ENCODE results near the gene LRG1. TPM values are rescaled to one million over a fixed set of nuclear protein-coding genes. Genes with fewer than 3 reads are reported as not detected.
"Not testable (repeated sequence)": the region's sequence is repeated elsewhere in the genome, so short reads cannot be mapped to it uniquely, and the experiment has no call there.

The LRG1 gene
- total RNA-seq, 2 donors from 2014 or later, result 0.23 to 3.0 TPM

GRCh38 chr19:4578552-4579248, 38.9 kb upstream of the LRG1 start:
- no peak overlapping the region for H3K27ac Mint-ChIP-seq
- H3K9me3 Mint-ChIP-seq, result no peaks in the 10 kb centered on the region
- ATAC-seq (no peak), DNase-seq (ENCODE audit: low spot score in 2 of 2) (no peak)
- peaks cover 0 to 8% of the 10 kb centered on the region in 2 donors for H3K36me3 Mint-ChIP-seq

GRCh38 chr19:4577020-4577782, 37.4 kb upstream of the LRG1 start:
- Mint-ChIP-seq H3K36me3 (peaks cover 0 to 4% of the 10 kb centered on the region in 2 donors), H3K27ac (no peak overlapping the region), H3K9me3 (no peaks in the 10 kb centered on the region)
- DNase-seq (ENCODE audit: low spot score in 2 of 2) (no peak), ATAC-seq (no peak)

- H3K9me3 Mint-ChIP-seq, result no peaks in the 10 kb centered on the region
- ATAC-seq (peak; percentile 60 to 68), DNase-seq (ENCODE audit: low spot score in 2 of 2) (peak in 1 of 2 donors; percentile 84)
- H3K27ac Mint-ChIP-seq, result no peak overlapping the region
- H3K36me3 Mint-ChIP-seq, result no peaks in the 10 kb centered on the region
Measured at GRCh38 chr19:4576016-4576933, 36.4 kb upstream of the LRG1 start.

GRCh38 chr19:4575267-4576015, 35.6 kb upstream of the LRG1 start:
- H3K9me3 Mint-ChIP-seq, result no peaks in the 10 kb centered on the region
- no peak for DNase-seq (ENCODE audit: low spot score in 2 of 2)
- H3K27ac Mint-ChIP-seq, result no peak overlapping the region
- peak; percentile 54 to 69 for ATAC-seq
- no peaks in the 10 kb centered on the region for H3K36me3 Mint-ChIP-seq

- no peak for DNase-seq (ENCODE audit: low spot score in 2 of 2)
- Mint-ChIP-seq H3K27ac (no peak overlapping the region), H3K9me3 (no peaks in the 10 kb centered on the region), H3K36me3 (no peaks in the 10 kb centered on the region)
- ATAC-seq, result no peak
Measured at GRCh38 chr19:4573682-4574081, 33.8 kb upstream of the LRG1 start.

GRCh38 chr19:4571305-4571917, 31.6 kb upstream of the LRG1 start:
- Mint-ChIP-seq H3K36me3 (no peaks in the 10 kb centered on the region), H3K27ac (no peak overlapping the region), H3K9me3 (no peaks in the 10 kb centered on the region)
- DNase-seq (ENCODE audit: low spot score in 2 of 2) (no peak), ATAC-seq (no peak)

- H3K27ac Mint-ChIP-seq, result no peak overlapping the region
- H3K36me3 Mint-ChIP-seq, result no peaks in the 10 kb centered on the region
- no peak for ATAC-seq
- H3K9me3 Mint-ChIP-seq, result no peaks in the 10 kb centered on the region
- DNase-seq (ENCODE audit: low spot score in 2 of 2), result no peak
Measured at GRCh38 chr19:4570916-4571304, 31.1 kb upstream of the LRG1 start.

GRCh38 chr19:4570402-4570801, 30.6 kb upstream of the LRG1 start:
- no peaks in the 10 kb centered on the region for H3K36me3 Mint-ChIP-seq
- no peaks in the 10 kb centered on the region for H3K9me3 Mint-ChIP-seq
- H3K27ac Mint-ChIP-seq, result no peak overlapping the region

GRCh38 chr19:4568886-4569285, 29.1 kb upstream of the LRG1 start:
- H3K27ac Mint-ChIP-seq, result no peak overlapping the region
- H3K36me3 Mint-ChIP-seq, result no peaks in the 10 kb centered on the region
- DNase-seq (ENCODE audit: low spot score in 2 of 2) (no peak), ATAC-seq (no peak)
- H3K9me3 Mint-ChIP-seq, result no peaks in the 10 kb centered on the region

More at GRCh38 chr19:4570402-4570801, 30.6 kb upstream of the LRG1 start:
- ATAC-seq (no peak), DNase-seq (ENCODE audit: low spot score in 2 of 2) (no peak)

GRCh38 chr19:4567584-4568071, 27.8 kb upstream of the LRG1 start:
- peak; percentile 84 to 87 for ATAC-seq
- peak in 1 of 2 donors; percentile 87 for DNase-seq (ENCODE audit: low spot score in 2 of 2)
- Mint-ChIP-seq H3K27ac (no peak overlapping the region), H3K36me3 (no peaks in the 10 kb centered on the region), H3K9me3 (no peaks in the 10 kb centered on the region)

- Mint-ChIP-seq H3K36me3 (no peaks in the 10 kb centered on the region), H3K9me3 (no peaks in the 10 kb centered on the region), H3K27ac (no peak overlapping the region)
- DNase-seq (ENCODE audit: low spot score in 2 of 2) (no peak), ATAC-seq (no peak)
Measured at GRCh38 chr19:4566402-4567051, 26.7 kb upstream of the LRG1 start.

GRCh38 chr19:4563562-4563961, 23.7 kb upstream of the LRG1 start:
- DNase-seq (ENCODE audit: low spot score in 2 of 2); H3K9me3 Mint-ChIP-seq; ATAC-seq; H3K27ac Mint-ChIP-seq; H3K36me3 Mint-ChIP-seq: not testable (repeated sequence)

GRCh38 chr19:4562085-4562484, 22.2 kb upstream of the LRG1 start:
- not testable (repeated sequence) for H3K9me3 Mint-ChIP-seq; ATAC-seq; DNase-seq (ENCODE audit: low spot score in 2 of 2); H3K36me3 Mint-ChIP-seq; H3K27ac Mint-ChIP-seq

- ATAC-seq (no peak), DNase-seq (ENCODE audit: low spot score in 2 of 2) (no peak)
- peak within 1 kb of the TSS in 1 of 2 donors; percentile 29 for H3K27ac Mint-ChIP-seq
- H3K36me3 Mint-ChIP-seq, result no peaks in the 10 kb centered on the region
- no peaks in the 10 kb centered on the region for H3K9me3 Mint-ChIP-seq
Measured at GRCh38 chr19:4559569-4559968, 19.7 kb upstream of the LRG1 start, which contains the start of gene SEMA6B. Gene SEMA6B, minus strand, starts transcription at chr19:4559684. Its CDS starts 1,227 bp downstream, at chr19:4558457.

All from activated naive CD4-positive, alpha-beta T cell treated with anti-CD3 and anti-CD28 coated beads, Interleukin-2, amount 50 U/mL, for 72 hours (primary cell).